ENCODE measurements around the gene CACNA1B.

CACNA1B gene

DNA sequence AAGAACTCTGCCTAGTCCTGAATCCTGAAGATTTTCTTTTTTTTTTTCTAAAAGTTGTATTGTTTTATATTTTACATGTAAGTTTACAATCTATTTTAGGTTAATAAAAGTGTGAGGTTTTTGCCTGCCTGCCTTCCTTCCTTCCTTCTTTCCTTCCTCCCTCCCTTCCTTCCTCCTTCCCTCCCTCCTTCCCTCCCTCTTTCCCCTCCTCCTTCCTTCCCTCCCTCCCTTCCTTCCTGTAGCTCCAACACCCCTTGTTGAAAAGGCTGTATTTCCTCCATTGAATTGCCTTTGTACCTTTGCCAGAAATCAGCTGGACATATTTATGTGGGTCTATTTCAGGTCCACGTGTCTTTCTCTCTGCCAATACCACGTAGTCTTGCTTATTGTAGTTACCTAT, 46.6 kb downstream of the CACNA1B start:
- DNase-seq = no peak

- no peak for DNase-seq
These were observed 47.3 kb downstream of the CACNA1B start for GRCh38 chr9:137924761-137925369.

DNA sequence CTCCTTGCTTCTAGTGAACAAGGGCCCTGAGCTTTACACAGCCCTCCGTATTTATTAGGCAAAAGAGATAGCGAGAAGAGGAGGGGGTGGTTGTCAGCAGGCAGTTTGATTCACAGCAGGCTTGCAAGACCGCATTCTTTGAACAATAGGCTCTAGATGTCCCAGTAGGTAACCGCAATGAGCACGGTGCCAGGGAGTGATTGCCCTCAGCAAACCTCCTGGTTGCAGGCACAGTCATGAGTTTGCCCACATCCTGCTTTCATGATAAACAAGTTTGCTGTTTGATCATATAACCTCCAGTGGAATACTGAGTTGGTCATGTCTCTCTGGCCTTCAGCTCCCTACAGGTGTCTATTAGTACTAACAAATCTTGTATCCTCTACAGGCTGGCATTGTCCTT, 66.1 kb downstream of the CACNA1B start:
- DNase-seq = no peak

DNA sequence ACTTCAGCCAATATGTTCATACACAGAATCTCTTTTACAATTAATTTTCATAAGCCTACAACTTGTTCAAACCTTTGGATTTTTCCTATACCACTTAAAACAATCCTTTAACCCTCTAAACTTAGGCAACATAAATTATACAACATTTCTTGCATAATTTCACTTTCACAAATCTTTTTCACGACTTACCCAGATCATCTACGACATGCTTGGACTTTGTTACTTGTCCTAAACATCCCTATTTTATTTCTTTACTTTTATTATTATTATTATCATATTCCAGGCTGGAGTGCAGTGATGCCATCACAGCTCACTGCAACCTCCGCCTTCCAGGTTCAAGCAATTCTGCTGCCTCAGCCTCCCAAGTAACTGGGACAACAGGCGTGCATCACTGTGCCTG, 68.0 kb downstream of the CACNA1B start:
- DNase-seq = no peak

DNA sequence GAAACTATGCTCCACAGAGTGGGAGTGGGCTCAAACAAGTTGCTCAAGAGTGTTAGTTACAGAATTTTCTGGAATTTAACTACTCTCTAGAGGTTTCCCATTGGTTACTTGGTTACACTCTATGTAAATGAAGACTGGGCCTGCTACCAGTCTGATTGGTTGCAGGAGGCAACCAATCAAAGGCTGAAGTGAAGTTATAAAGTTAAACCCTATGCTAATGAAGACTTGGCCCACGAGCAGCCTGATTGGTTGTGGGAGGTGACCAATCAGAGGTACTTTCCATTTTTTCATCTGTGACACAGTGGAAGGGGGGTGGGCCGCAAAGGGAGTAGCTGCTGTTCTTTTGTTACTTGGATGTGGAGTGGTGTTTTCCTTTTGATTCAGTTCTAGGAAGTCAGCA, 69.4 kb downstream of the CACNA1B start:
- no peak for DNase-seq

DNA sequence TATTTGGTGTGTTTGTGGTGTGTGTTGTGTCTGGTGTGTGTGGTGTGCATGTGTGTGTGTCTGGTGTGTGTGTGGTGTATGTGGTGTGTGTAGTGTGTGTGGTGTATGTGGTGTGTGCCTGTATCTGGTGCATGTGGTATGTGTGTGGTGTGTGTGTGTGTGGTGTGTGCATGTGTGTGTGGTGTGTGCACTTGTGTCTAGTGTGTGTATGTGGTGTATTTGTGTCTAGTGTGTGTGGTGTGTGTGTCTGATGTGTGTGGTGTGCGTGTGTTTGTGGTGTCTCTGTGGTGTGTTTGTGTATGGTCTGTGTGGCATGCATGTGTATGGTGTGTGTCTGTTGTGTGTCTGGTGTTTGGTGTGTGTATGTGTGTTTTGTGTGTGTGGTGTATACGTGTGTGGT, 71.1 kb downstream of the CACNA1B start:
- DNase-seq = no peak

- no peak for DNase-seq
These were observed 71.7 kb downstream of the CACNA1B start for GRCh38 chr9:137949260-137949659.

- no peak for DNase-seq
These were observed 73.5 kb downstream of the CACNA1B start for GRCh38 chr9:137951107-137951506.

- no peak for DNase-seq
These were observed 74.3 kb downstream of the CACNA1B start for GRCh38 chr9:137951597-137952490.

DNA sequence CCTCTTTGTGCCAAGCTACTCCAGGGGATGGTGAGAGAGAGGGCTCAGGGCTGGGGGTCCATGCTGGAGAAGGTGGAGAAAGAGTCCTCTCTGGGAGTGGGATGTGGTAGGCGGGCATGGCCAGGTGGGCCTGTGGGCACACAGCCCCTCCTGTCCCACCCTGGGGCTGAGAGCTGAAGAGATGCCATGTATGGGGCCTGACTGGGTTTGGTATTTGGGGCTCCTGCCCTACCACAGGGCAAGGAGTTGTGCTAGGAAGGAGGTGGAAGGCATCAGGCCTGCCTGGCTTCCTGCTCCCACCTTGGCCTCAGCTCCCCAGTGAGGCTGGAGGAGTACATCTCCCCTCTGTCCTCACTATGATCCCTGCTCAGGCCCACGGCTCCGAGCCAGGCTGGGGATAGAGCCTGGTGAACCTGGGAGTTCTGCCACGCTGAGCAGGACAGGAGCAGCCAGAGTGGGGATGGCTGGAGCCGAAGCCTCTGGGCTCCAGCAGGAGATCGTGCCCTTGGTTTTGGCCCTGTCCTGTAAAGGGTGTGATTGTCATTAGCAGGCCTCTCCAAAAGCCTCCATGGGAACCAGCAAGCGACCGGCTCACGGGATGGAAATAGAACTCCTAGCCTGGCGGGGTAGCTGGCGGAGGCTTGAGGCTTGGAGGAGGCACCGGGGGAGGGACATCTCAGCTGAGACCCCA, 75.5 kb downstream of the CACNA1B start:
- DNase-seq = no peak

GRCh38 chr9:137953683-137954438, 76.3 kb downstream of the CACNA1B start:
- DNase-seq = no peak

DNA sequence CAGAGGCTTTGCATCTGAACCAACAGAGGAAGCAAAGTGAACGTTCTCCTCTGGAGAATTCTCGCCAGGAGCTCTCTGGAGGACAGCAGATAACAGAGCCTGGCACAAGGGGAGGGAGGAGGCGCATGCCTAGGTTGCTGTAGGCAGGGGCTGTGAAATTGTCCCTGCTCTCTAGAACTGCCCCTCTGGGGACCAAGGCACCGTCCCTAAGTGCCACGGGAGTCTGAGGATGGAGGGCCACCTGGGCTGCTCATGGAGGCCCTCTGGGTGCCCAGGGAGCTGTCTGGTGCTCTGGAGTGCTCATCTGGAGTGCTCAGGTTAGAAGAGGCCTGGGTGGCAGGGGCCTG, 77.6 kb downstream of the CACNA1B start:
- no peak for DNase-seq

DNA sequence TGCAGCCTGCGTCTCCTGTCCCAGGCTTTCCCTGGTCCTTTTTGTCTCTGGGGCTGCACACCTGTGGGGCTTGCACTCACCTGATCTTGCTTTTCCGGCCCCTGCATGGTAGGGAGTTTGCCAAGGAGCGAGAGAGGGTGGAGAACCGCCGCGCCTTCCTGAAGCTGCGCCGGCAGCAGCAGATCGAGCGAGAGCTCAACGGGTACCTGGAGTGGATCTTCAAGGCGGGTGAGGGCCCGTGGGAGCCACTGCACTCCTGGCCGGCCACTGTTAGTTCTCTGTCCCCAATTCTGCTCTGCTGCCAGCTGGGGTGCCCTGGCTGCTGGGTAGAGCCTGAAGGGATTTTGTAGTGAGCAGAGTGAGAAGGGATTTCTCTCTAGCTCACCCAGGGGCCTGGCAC, 78.0 kb downstream of the CACNA1B start:
- no peak for DNase-seq

- no peak for DNase-seq
These were observed 78.5 kb downstream of the CACNA1B start for GRCh38 chr9:137956039-137956438.

DNA sequence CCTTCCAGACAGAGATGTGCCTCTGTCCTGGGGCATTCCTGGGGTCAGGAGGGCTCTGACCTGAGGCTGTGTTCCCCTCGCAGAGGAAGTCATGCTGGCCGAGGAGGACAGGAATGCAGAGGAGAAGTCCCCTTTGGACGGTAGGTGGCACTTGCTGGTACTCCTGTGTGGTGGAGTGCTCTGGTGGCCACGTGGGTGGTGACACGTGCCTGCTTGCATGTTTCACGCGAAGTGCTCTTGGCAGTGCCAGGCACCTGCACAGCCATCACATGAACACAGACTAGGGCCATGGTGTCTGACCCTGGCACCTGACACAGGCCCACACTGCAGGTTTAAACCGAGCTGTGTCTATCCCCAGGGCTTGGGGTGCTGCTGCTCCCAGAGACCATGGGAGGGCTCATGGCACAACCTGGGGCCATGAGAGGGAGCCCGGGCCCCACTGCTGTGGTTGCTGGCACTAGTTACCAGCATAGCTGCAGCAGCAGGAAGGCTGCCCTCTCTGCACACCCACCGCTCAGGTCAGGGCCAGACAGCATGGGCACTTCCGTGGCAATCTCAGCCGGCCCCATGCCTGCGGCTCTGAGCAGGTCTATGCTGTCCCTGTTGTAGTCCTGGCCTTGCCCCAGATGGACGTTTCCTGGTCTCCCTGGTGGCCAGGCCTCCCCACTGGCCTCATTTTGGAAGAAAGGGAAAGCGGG, 79.3 kb downstream of the CACNA1B start:
- no peak for DNase-seq

- DNase-seq = no peak
These were observed 82.2 kb downstream of the CACNA1B start for GRCh38 chr9:137959641-137960411.

- no peak for DNase-seq
These were observed 82.9 kb downstream of the CACNA1B start for GRCh38 chr9:137960496-137960895.

GRCh38 chr9:137963525-137963924, 85.9 kb downstream of the CACNA1B start:
- no peak for DNase-seq

- DNase-seq = no peak
These were observed 87.7 kb downstream of the CACNA1B start for GRCh38 chr9:137965177-137965795.

GRCh38 chr9:137967280-137967953, 89.8 kb downstream of the CACNA1B start:
- no peak for DNase-seq

- no peak for DNase-seq
These were observed 90.7 kb downstream of the CACNA1B start for GRCh38 chr9:137968235-137968634.
